OCI-LY7 (cell line): Measurements from ENCODE around the gene KRT17.

Source experiments
- EZH2phosphoT487 ChIP-seq: fragments of 200-600 bp; sonication (generic); IDR thresholded peaks from 2 replicates; pipeline ENCODE4 v1.6.1; 2018; ENCODE audit warnings: low read depth, borderline replicate concordance, mild to moderate bottlenecking, mixed run types, antibody characterized with exemption, low read length, moderate library complexity, mixed read lengths
- TF ChIP-seq, protein P1 (sequence below): fragments of 200-600 bp; sonication (generic); conservative IDR thresholded peaks from 2 replicates; pipeline ENCODE4 v1.5.1; 2014; ENCODE audit warnings: mild to moderate bottlenecking, antibody characterized with exemption, low read length, moderate library complexity, mixed read lengths

DNA sequence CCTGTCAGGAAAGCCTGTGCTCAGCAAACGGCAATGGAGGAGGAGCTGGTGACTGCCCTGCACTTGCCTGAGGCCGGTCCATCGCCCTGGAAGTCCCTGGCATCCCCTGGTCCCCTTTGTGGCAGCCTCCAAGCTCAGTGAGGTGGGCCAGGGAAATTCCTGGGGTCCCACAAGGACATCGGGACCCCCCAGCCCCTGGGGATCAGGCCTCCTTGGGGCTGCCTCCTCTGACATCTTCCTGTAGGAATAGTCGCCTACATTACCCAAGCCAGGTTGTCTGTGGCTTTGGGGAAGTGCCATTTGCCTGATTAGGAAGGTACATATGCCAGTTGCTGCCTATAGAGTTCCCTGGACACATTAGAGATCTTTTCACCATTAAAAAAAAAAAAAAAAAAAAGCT lies 45.4 kb downstream of the KRT17 start:
- TF ChIP-seq, protein P1, sequence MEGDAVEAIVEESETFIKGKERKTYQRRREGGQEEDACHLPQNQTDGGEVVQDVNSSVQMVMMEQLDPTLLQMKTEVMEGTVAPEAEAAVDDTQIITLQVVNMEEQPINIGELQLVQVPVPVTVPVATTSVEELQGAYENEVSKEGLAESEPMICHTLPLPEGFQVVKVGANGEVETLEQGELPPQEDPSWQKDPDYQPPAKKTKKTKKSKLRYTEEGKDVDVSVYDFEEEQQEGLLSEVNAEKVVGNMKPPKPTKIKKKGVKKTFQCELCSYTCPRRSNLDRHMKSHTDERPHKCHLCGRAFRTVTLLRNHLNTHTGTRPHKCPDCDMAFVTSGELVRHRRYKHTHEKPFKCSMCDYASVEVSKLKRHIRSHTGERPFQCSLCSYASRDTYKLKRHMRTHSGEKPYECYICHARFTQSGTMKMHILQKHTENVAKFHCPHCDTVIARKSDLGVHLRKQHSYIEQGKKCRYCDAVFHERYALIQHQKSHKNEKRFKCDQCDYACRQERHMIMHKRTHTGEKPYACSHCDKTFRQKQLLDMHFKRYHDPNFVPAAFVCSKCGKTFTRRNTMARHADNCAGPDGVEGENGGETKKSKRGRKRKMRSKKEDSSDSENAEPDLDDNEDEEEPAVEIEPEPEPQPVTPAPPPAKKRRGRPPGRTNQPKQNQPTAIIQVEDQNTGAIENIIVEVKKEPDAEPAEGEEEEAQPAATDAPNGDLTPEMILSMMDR, result no peak
- TF ChIP-seq EZH2phosphoT487, result no peak
